Activated CD4-positive, alpha-beta memory T cell treated with anti-CD3 and anti-CD28 coated beads, Interleukin-2, amount 10 ng/mL, durations not matched to agents 7 days and 5 days (primary cell): ENCODE data around the gene UPK2. TPM values are rescaled to one million over a fixed set of nuclear protein-coding genes. Genes with fewer than 3 reads are reported as not detected.
A peak's percentile ranks its signal among the peaks of the same experiment; 100 is the strongest.

Experiments
- CTCF ChIA-PET: fragments of 350-600 bp; sonication (Branson Sonifier 250); formaldehyde crosslinking; loops from one replicate; lab custom pipeline; 2021; ENCODE audit warnings: antibody characterized with exemption, inconsistent platforms; lab: Charles Lee
- POLR2A ChIA-PET: fragments of 350-600 bp; sonication (Branson Sonifier 250); formaldehyde crosslinking; loops from one replicate; lab custom pipeline; 2021; ENCODE audit warnings: antibody characterized with exemption; lab: Charles Lee
- DNase-seq: peaks from one replicate; pipeline ENCODE4 v3.0.0-alpha.2; 2020
- H3K27ac Mint-ChIP-seq: one replicate; pipeline ENCODE4 v1.8.0; 2021; ENCODE audit warnings: mild to moderate bottlenecking, mixed read lengths
- H3K27me3 Mint-ChIP-seq: one replicate; pipeline ENCODE4 v1.8.0; 2021; ENCODE audit warnings: mixed read lengths
- H3K36me3 Mint-ChIP-seq: one replicate; pipeline ENCODE4 v1.8.0; 2021; ENCODE audit warnings: low read depth, mixed read lengths
- H3K4me1 Mint-ChIP-seq: one replicate; pipeline ENCODE4 v1.8.0; 2021; ENCODE audit warnings: mixed read lengths
- H3K4me3 Mint-ChIP-seq: one replicate; pipeline ENCODE4 v1.8.0; 2021; ENCODE audit warnings: mild to moderate bottlenecking, mixed read lengths
- H3K9me3 Mint-ChIP-seq: one replicate; pipeline ENCODE4 v1.8.0; 2021; ENCODE audit warnings: mixed read lengths
- total RNA-seq, 2 experiments: library from RNA; stranded (reverse); gene quantifications; one replicate each; pipeline ENCODE4 v1.2.3, GENCODE V29; 2021

The UPK2 gene
- total RNA-seq, 2 experiments from 2014 or later, result not detected

DNA sequence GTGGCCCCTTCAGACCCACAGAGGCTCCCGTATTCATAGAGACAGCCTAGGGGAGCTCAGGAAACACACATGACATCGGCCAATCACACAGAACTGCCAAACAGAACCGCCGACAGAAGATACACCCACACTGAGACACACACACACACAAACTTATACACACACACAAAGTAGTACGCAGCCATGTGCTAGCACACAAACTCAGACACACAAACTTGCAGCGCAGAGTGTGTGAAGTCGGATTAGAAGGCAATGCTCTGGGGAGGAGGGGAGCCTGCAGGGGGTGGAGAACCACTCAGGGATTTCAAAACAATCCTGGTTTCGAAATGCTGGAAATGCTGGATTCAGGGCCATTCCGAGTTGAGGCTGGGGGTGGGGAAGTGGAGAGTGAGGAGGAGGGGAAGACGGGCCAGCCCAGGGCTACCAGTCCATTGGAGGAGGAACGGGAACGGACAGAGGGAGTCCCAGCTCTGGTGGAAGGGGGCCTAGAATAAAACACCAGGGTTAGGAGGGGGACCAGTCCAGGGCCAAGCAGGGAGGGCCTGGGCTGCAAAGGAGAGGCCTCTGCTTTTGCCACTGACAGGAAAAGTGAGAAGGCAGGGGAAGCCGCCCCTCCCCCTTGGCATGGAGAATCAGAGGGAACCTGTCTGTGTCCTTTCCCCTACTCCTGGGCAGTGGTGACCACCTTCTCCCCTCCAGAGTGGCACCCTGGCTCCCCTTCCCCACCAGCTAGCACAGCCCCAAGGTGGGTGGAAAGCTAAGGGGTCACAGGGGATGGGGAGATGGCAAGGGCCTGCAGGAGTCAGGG is 34.8 kb upstream of the UPK2 start:
- H3K9me3 Mint-ChIP-seq, result no peaks in the 10 kb centered on the region
- H3K4me1 Mint-ChIP-seq, result peaks cover 74% of the 10 kb centered on the region
- DNase-seq, result no peak
- H3K36me3 Mint-ChIP-seq, result peaks cover 38% of the 10 kb centered on the region
- peak overlapping the region; percentile 73 for H3K4me3 Mint-ChIP-seq
- POLR2A ChIA-PET, result interaction anchor here (0.6 to 1.6 kb wide), 3 partner anchors 15 to 130 kb away, joined by 3 to 8 read pairs (median 4); partner anchors contain the start of gene DDX6
- H3K27me3 Mint-ChIP-seq, result no peaks in the 10 kb centered on the region
- H3K27ac Mint-ChIP-seq, result peak overlapping the region; percentile 57
- CTCF ChIA-PET, result interaction anchor here (0.7 to 11.8 kb wide), 2 partner anchors 9 kb away, joined by 4 to 270 read pairs; no protein-coding TSS in a partner anchor

- Mint-ChIP-seq H3K27me3 (no peaks in the 10 kb centered on the region), H3K36me3 (peaks cover 38% of the 10 kb centered on the region), H3K4me1 (peaks cover 74% of the 10 kb centered on the region), H3K27ac (no peak overlapping the region), H3K4me3 (peak overlapping the region; percentile 93), H3K9me3 (no peaks in the 10 kb centered on the region)
- ChIA-PET CTCF (interaction anchor here (0.5 to 11.8 kb wide), 2 partner anchors 10 to 59 kb away, joined by 3 to 270 read pairs; no protein-coding TSS in a partner anchor), POLR2A (interaction anchor here (0.6 to 2.8 kb wide), 6 partner anchors 16 to 174 kb away, joined by 3 to 15 read pairs (median 6); partner anchors contain the start of genes CENATAC and DDX6)
- no peak for DNase-seq
Measured at GRCh38 chr11:118921929-118922744, 34.0 kb upstream of the UPK2 start.

DNA sequence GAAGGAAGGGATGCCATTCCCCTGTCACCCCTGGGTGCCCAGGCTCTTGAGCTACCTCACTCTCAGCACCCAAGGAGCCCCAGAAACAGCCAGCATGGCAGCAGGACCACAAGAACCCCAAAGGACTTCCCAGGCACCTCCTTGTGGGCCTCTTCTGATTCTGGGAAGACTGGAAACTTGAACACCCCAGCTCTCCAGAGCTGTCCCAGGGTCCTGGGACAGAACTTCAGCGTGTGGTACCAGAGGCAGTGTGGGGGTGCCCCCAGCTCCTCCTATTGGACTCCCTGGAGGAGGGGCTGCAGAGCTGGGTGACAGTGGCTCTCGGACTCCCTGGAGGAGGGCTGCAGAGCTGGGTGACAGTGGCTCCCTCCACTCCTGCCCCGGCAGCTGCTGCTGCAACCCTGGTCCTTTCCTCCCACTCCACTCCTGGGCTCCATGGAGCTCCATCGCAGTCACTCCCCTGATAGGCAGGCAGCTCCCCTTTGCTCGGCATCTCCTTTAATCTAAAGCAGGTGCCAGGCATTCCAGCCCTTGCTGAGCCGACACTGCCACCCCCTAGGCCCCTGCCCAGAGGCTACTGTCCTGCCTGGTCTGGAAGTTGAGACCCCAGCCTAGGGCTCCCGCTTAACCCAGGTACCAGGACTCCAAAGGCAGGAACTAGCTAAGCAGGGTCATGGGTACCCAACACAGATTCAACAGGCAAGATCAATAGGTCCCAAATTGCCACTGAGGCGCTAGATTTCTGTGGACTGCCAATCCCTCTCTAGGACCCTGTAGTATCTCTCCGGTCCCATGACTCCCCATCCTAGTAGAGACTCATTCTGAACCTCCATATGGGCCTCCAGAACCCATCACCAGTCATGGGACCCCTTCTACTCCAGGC is 33.1 kb upstream of the UPK2 start:
- ChIA-PET POLR2A (interaction anchor here (0.6 to 3.9 kb wide), 7 partner anchors 17 to 173 kb away, joined by 3 to 39 read pairs (median 8); partner anchors contain the start of genes CENATAC and DDX6), CTCF (interaction anchor here (0.5 to 11.8 kb wide), 2 partner anchors 10 to 60 kb away, joined by 3 to 270 read pairs; no protein-coding TSS in a partner anchor)
- Mint-ChIP-seq H3K4me1 (peaks cover 74% of the 10 kb centered on the region), H3K9me3 (no peaks in the 10 kb centered on the region), H3K4me3 (peak overlapping the region; percentile 93), H3K27me3 (no peaks in the 10 kb centered on the region), H3K36me3 (peaks cover 32% of the 10 kb centered on the region), H3K27ac (peak overlapping the region; percentile 88)
- DNase-seq, result no peak

DNA sequence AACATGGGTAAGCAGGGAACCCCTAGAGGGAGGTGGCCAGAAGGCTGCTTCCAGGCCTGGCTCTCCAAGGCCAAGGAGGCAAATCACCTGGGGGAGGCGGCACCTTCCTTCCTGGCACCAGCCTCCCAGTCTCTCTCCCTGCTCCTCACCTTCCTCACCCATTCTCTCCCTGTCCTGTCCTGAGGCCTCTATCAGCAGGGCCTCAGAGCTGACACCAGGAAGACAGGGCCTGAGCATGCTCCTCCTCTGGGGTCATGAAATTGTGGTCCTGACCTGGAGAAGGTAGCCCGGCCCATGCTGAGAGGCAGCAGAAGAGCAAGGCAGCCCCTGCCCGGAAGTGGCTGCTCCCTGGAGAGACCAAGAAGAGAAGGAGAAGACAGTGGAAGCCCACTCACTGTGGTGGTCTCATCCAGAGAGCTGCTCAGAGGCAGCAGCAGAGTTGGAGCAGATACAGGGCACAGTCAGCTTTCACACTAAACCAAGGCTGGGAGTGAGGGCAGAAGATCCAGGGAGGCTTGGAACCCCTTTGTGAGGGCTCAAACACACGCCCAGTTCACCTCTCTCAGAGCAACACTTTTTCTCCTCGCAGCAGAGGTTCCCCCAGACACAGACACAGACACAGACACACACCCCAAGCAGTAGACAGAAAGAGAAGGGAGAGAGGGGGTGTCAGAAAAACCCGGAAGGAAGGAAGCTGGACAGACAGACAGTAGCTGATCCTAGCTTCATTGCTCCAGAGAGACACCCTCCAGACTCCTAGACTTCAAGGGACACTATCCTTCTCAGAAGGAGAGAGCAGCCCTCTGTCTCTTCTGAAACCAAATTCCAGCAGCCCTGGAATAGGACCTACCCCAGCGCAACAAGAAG is 32.1 kb upstream of the UPK2 start:
- Mint-ChIP-seq H3K36me3 (peaks cover 32% of the 10 kb centered on the region), H3K27me3 (no peaks in the 10 kb centered on the region), H3K4me3 (peak overlapping the region; percentile 93), H3K4me1 (peaks cover 69% of the 10 kb centered on the region), H3K27ac (peak overlapping the region; percentile 88), H3K9me3 (no peaks in the 10 kb centered on the region)
- CTCF ChIA-PET, result interaction anchor here (0.8 to 11.8 kb wide), 7 partner anchors 11 to 234 kb away, joined by 3 to 270 read pairs (median 3); partner anchors contain the start of gene DDX6
- POLR2A ChIA-PET, result interaction anchor here (1.0 to 3.9 kb wide), 8 partner anchors 29 to 197 kb away, joined by 3 to 39 read pairs (median 4); partner anchors contain the start of genes CENATAC and DDX6
- DNase-seq, result no peak

GRCh38 chr11:118924591-118925585 is 31.2 kb upstream of the UPK2 start:
- POLR2A ChIA-PET, result interaction anchor here (0.6 to 3.9 kb wide), 11 partner anchors 15 to 196 kb away, joined by 3 to 39 read pairs (median 3); partner anchors contain the start of genes CXCR5 and DDX6
- no peaks in the 10 kb centered on the region for H3K9me3 Mint-ChIP-seq
- H3K36me3 Mint-ChIP-seq, result peaks cover 32% of the 10 kb centered on the region
- peak overlapping the region; percentile 88 for H3K27ac Mint-ChIP-seq
- H3K27me3 Mint-ChIP-seq, result no peaks in the 10 kb centered on the region
- peak overlapping the region; percentile 93 for H3K4me3 Mint-ChIP-seq
- peak; percentile 61 for DNase-seq
- peaks cover 61% of the 10 kb centered on the region for H3K4me1 Mint-ChIP-seq
- CTCF ChIA-PET, result interaction anchor here (0.8 to 11.8 kb wide), 14 partner anchors 11 to 235 kb away, joined by 3 to 270 read pairs (median 4); partner anchors contain the start of gene DDX6

DNA sequence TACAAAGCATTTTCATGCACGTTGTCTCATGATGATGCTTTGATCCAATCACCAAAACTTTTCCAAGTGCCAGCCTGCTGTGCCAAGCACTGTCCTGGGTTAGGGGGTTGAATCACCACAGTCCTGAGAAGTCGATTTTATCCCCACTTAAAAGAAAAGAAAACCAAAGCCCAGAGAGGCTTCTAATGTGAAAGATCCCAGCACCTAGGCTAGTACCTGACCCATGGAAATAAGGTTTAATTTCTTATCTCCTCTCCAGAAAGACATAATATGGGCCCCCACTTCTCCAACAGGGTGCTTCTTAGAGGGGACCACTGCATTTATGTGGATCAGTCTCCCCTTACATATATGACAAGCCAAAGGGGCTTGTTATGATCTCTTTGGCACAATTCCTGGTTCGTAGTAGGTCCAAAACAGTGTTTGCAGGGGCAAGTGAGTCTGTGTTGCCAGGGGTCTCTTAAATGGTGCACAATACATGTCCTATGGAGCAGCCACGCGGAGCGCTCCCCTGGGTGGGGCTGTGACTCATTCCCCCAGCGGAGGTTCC is 28.5 kb upstream of the UPK2 start:
- CTCF ChIA-PET, result interaction anchor here (11.8 kb wide), 1 partner anchor 15 kb away, joined by 270 read pairs; no protein-coding TSS in a partner anchor
- Mint-ChIP-seq H3K4me1 (peaks cover 52% of the 10 kb centered on the region), H3K4me3 (peak overlapping the region; percentile 89), H3K27ac (peak overlapping the region; percentile 92), H3K27me3 (peaks cover 2% of the 10 kb centered on the region), H3K9me3 (no peaks in the 10 kb centered on the region), H3K36me3 (peaks cover 26% of the 10 kb centered on the region)
- DNase-seq, result no peak
- POLR2A ChIA-PET, result interaction anchor here (1.0 to 3.7 kb wide), 4 partner anchors 33 to 137 kb away, joined by 4 to 46 read pairs (median 16); partner anchors contain the start of genes CENATAC and DDX6

GRCh38 chr11:118928101-118928869 is 27.8 kb upstream of the UPK2 start:
- ChIA-PET POLR2A (interaction anchor here (1.0 to 3.7 kb wide), 7 partner anchors 12 to 235 kb away, joined by 4 to 46 read pairs (median 15); partner anchors contain the start of genes CENATAC and DDX6), CTCF (interaction anchor here (1.0 to 11.8 kb wide), 4 partner anchors 16 to 140 kb away, joined by 3 to 270 read pairs (median 12); partner anchors contain the start of gene CXCR5)
- peaks cover 48% of the 10 kb centered on the region for H3K4me1 Mint-ChIP-seq
- H3K27me3 Mint-ChIP-seq, result peaks cover 2% of the 10 kb centered on the region
- H3K9me3 Mint-ChIP-seq, result no peaks in the 10 kb centered on the region
- peak overlapping the region; percentile 89 for H3K4me3 Mint-ChIP-seq
- H3K27ac Mint-ChIP-seq, result peak overlapping the region; percentile 92
- H3K36me3 Mint-ChIP-seq, result peaks cover 22% of the 10 kb centered on the region
- DNase-seq, result peak; percentile 91

GRCh38 chr11:118928870-118929500 is 27.1 kb upstream of the UPK2 start:
- Mint-ChIP-seq H3K27ac (peak overlapping the region; percentile 92), H3K4me3 (peak overlapping the region; percentile 89), H3K36me3 (peaks cover 15% of the 10 kb centered on the region), H3K27me3 (peaks cover 2% of the 10 kb centered on the region), H3K4me1 (peaks cover 41% of the 10 kb centered on the region), H3K9me3 (no peaks in the 10 kb centered on the region)
- POLR2A ChIA-PET, result interaction anchor here (1.0 to 3.7 kb wide), 9 partner anchors 12 to 236 kb away, joined by 4 to 46 read pairs (median 14); partner anchors contain the start of genes CENATAC and DDX6
- CTCF ChIA-PET, result interaction anchor here (1.0 to 11.8 kb wide), 7 partner anchors 16 to 239 kb away, joined by 3 to 270 read pairs (median 12); partner anchors contain the start of genes CXCR5 and DDX6
- DNase-seq, result no peak
